Measurements from ENCODE around the gene PARP2. TPM values are rescaled to one million over a fixed set of nuclear protein-coding genes. Genes with fewer than 3 reads are reported as not detected.

The PARP2 gene
- total RNA-seq, 1 donor, result 8.3 TPM

DNA sequence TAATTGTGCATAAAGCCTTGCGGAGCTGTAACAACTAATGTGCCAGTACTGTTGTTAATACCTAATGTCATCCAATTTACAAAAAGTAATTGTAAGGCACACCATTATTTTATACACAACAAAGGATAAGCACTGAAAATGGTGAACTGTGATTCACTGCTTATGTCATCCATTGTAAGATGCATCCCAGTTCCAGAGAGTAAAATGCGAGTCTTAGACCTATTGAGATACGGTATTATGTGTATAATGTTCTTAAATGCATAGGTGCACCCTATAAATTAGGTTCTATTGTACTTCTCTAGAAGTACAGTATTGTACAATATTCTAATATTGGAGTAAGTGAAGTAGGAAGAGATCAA, 406 bp downstream of the PARP2 start:
- DNase-seq (ENCODE audit: low read depth in 2 of 3, low spot score in 2 of 3), result no peak

DNA sequence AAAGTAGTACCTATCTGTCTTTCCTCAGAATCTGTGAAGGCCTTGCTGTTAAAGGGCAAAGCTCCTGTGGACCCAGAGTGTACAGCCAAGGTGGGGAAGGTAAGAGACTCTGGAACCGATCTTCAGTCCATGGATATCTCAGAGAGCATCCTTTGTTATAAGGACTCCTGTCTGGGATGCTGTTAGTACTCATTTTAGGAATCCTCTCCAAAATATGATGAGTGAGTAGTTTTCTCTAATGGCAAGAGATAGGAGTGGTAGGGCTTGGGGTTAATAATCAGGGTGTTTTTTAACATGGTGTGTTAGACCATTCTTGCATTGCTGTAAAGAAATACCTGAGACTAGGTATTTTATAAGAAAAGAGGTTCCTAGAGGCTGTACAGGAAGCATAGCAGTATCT, 1.9 kb downstream of the PARP2 start:
- no peak for DNase-seq (ENCODE audit: low read depth in 2 of 3, low spot score in 2 of 3)

DNA sequence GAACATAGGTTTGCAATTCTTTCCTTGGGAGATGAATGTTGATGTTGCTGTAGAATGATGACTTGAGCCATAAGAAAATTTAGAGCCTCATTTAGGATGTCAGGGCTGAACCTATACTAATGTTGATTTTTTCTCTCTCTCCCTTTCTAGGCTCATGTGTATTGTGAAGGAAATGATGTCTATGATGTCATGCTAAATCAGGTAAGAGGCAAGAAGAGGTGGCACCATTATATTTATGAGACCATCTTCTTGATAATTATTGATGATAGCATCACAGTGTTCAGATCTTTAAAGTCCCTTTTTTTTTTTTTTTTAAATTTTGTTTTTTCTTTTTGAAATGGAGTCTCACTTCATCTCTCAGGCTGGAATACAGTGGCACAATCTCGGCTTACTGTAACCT, 3.3 kb downstream of the PARP2 start:
- DNase-seq (ENCODE audit: low read depth in 2 of 3, low spot score in 2 of 3), result no peak

DNA sequence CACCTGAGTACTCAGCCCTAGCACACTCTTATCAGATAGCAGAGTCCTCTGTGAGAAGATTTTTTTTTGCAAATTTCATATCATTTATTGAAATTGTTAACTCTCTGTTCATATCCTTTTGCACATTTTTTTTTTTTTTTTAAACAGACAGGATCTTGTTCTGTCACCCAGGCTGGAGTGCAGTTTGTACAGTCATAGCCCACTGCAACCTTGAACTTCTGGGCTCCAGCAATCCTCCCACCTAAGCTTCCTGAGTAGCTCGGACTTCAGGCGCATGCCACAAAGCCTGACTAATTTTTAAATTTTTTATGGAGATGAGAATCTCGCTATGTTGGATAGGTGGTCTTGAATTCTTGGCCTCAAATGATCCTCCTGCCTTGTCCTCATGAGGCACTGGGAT, 4.3 kb downstream of the PARP2 start:
- DNase-seq (ENCODE audit: low read depth in 2 of 3, low spot score in 2 of 3), result no peak

DNA sequence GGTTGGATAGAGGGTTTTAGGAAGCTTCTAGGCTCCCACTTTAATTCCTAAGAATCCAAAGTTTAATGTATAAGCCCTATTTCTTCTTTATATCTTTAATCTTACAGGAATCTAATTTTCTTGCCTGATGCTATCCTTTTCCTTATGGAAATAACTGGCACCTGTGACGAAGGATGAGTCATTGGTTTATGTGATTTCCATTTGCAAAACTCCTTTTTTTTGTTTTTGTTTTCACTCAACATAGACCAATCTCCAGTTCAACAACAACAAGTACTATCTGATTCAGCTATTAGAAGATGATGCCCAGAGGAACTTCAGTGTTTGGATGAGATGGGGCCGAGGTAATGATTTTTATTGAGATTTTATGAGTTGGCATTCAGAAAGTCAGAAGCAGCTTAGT, 6.8 kb downstream of the PARP2 start:
- no peak for DNase-seq (ENCODE audit: low read depth in 2 of 3, low spot score in 2 of 3)

DNA sequence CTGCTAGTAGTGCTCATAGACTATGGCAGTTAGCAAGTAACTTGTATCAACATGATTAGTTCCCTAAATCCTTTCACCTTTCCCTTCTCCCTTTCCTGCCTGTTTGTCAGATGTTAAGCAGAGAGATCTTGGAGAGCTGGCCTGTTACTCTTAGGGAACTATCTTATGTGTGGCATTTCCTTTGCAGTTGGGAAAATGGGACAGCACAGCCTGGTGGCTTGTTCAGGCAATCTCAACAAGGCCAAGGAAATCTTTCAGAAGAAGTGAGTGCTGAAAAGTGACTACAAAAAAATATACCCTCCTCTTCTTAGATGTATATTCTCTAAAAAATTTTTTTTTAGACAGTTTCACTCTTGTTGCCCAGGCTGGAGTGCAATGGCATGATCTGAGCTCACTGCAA, 7.4 kb downstream of the PARP2 start:
- DNase-seq (ENCODE audit: low read depth in 2 of 3, low spot score in 2 of 3), result no peak

DNA sequence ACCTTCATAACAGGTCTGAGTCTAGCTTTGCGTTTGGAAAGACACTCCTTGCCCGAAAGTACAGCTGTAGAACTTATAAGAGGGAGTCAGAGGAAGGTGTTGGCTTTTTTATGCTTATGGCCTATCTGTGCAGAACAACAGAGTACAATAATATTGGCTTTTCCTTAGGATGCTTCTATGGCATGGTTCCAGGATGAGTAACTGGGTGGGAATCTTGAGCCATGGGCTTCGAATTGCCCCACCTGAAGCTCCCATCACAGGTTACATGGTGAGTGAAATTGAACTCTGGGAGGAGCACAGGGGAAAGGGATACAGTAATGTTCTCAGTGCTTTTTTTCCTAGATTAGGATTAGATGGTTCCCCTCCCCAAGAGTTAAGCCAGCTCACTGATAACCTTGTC, 13.0 kb downstream of the PARP2 start:
- no peak for DNase-seq (ENCODE audit: low read depth in 2 of 3, low spot score in 2 of 3)

DNA sequence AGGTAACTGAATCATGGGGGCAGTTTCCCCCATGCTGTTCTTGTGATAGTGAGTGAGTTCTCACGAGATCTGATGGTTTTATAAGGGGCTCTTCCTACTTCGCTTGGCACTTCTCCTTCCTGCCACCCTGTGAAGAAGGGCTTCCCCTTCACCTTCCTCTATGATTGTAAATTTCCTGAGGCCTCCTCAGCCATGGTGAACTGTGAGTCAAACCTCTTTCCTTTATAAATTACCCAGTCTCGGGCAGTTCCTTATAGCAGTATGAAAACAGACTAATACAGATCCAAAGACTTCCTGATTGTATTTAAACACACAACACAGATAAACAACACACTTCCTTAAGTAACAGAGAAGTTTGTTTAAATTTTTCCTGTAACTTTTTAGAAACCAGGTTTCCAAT, 15.0 kb downstream of the PARP2 start:
- peak in 2 of 3 donors; percentile 18 to 22 for DNase-seq (ENCODE audit: low read depth in 2 of 3, low spot score in 2 of 3)

DNA sequence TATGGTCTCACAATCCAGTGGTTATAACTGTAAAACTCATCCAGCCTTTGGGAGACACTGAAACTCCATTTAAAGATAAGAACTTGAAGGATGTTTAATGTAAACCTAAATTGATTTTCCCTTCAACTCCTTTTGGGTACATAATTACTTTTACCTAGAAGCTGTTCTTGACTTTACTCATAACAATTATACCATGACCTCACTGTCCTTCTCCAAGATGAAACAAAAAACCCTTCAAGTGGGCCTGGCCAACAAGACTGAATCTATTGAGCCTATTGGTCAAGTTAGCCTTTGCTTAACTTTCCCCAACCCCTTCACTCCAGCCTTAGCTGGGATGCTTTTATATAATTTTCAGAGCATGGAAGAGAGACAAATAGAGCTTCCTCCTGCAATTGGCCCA, 22.5 kb downstream of the PARP2 start:
- DNase-seq (ENCODE audit: low read depth in 2 of 3, low spot score in 2 of 3), result no peak

DNA sequence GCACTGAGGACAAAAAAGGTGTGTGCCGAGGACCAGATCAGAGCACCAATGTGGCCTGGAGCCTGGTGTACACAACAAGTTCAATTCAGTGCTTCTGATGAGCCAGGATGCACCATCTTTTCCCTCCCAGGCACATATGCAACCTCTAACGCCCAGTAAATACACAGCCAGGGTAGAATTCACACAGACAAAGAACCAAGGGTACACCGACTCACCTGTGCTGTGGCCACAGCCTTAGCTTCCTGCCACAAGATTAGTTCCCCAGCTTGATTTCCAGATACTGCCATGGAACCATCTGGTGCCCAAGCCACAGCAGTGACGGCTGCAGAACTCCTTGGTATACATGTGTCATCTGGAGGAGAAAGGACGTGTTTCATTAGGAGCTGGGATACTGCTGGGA, 29.4 kb downstream of the PARP2 start:
- DNase-seq (ENCODE audit: low read depth in 2 of 3, low spot score in 2 of 3), result no peak

DNA sequence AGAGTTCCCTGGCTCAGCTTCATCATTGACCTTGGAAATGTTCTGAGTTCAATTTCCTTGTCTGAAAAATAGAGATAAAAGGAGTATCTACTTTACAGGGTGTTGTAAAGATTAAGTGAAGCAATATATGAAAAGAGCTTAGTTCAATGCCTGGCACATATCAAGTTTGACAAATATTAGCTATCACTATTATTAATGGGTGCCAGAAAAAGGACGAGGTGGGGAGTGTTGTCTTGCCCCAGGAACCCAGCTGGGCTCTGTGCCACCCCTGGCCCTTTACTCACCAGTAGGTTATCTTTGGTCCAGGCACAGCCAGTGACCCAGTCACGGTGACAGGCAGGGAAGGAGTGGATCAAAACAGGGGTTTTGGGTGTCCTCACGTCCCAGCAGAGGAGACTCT, 32.0 kb downstream of the PARP2 start:
- DNase-seq (ENCODE audit: low read depth in 2 of 3, low spot score in 2 of 3), result no peak

DNA sequence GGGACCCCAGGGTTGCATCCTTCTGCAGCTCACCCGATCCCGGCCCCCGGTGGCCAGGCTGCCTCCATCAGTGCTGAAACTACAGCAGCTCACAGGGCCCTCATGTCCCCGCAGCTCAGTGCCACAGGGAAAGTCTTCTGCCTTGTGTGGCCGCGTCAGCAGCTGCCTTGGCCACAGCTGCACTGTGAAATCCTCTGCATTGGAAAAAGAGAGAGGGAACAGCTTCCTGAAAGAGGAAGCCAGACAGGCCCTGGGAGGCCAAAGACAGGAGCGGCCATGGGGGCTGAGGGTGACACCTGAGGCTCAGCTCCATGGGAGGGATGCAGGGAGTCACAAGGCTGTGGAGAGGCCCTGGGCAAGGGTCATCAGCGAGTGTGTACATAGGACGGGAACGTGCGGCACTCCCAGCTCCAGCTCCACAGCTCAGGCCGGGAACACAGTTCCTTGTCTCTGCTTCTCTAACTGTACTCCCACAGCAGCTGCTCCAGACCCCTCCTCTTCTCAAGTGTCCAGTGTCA, 32.7 kb downstream of the PARP2 start:
- DNase-seq (ENCODE audit: low read depth in 2 of 3, low spot score in 2 of 3), result no peak

DNA sequence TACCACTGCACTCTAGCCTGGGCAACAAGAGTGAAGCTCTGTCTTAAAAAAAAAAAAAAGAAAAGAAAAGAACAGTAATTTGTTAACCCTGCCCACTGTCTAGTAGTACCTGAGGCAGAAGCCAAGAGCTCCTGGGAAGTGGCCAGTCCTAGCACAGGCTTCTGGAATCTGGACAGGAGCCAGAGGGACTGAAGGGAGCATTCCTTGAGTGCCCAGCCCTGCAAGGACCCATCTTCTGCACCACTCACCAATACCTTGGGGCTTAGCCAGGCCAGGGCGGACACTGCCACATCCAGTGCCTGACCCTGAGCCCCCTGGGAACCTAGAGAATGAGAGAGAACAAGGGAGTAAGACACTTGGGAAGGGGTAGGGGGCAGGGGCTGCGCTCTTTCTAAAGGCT, 33.7 kb downstream of the PARP2 start:
- DNase-seq (ENCODE audit: low read depth in 2 of 3, low spot score in 2 of 3), result no peak

DNA sequence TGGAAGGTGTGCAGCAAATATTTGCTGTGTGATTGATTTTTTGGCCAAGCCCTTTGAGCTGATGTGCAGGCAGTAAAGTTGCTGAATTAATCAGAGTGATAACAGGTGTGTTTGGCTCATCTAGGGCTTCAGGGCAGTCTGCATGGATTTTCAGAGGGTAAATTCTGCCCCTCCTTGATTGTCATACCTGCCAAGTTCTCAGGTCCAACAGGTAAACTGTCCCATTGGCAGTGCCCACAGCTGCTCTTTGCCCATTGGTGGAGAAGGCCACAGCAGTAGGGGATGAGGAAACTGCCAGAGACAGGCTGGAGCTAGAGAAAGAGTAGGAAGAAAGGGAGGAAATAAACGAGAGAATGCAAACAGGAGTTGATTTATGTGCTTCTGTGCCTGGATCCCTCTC, 36.3 kb downstream of the PARP2 start:
- no peak for DNase-seq (ENCODE audit: low read depth in 2 of 3, low spot score in 2 of 3)

DNA sequence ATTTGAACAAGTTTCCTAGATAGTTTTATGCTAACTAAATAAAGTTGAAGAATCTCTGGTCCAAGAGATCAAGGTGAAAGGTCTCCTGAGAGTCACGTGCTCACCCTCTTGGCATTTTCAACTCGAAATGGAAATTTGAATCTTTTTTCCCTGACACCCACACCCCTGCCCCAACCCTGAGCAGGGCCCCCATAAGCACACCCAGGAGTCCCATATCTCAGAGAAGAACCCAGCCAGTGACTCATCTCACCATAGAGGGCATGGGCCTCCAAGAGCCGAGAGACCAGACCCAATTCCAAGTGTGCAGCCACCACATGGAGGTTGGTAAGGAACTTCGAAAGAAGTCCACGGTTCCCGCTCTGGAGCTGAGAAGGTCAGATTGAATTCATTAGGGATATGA, 37.2 kb downstream of the PARP2 start:
- no peak for DNase-seq (ENCODE audit: low read depth in 2 of 3, low spot score in 2 of 3)

DNA sequence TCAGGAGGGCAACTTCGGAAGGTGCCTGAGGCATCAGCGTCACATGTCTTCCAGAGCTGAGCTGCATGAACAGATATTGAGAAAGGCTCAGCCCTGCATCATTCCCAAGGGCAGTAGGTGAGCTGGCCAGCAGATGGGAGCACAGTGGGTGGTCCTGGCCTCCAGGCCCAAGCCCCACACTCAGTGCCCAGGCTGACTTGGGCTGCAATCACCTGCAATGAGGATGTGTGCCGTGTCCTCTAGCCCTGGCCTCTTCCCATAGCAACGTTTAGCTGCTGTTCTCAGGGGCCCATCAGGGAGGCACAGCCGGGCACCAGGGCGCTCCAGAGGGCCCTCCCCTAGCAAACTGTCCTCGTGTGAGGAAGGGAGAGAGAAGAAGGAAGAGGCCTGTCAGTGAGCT, 37.9 kb downstream of the PARP2 start:
- no peak for DNase-seq (ENCODE audit: low read depth in 2 of 3, low spot score in 2 of 3)

DNA sequence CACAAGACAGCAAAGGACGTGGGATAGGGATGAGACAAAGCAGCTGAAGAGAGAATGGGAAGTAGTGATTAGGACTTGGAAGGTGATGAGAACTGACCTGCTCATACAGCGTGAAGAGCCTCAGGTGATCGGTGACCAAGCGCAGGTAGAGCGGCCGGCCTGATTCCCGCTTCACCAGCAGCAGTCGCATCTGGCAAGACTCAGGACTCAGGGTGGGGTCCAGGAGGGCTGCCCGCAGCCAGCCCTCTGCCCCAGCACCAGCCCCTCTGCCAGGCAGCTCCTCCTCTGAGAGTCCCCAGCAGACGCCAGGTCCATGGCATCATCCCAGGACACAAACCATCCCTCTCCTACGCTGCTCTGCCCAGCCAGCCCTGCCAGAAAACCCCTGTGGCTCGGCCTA, 39.1 kb downstream of the PARP2 start:
- no peak for DNase-seq (ENCODE audit: low read depth in 2 of 3, low spot score in 2 of 3)

DNA sequence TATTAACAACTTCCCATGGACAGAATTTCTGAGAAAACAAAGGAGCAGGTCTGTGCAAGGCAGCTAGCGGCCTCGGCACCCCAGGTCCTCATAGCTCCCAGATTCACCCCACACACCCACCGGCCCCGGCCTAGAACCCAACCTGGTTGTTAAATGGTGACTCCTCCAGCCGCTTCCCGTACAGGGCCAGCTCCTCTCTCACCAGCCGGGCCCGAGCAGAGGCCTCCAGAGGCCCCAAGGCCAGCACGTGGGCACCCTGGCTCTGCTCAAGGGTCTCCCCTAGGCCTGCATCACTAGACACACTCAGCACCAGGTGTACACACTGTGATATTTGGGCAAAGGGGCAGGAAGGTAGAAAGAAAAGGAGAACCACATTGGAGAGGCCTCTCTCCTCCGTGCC, 39.6 kb downstream of the PARP2 start:
- DNase-seq (ENCODE audit: low read depth in 2 of 3, low spot score in 2 of 3), result no peak

DNA sequence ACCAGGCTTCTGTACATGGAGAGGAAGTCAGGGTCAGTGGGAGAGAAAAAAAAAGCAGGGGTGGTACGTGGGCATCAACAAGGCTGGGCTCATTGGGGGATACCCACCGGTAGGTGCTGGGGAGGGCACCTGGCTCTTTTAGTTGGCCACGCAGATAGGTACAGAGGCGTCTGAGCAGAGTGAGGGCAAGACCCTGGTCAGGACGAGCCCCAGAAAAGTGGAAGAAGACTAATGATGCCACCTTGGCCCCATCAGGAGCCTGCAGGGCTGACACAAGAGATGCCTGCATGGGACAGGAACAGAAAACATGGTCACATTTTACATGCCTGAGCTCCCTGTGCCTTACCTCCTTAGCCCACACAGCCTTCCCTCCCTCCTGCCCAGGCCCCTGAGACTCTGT, 40.2 kb downstream of the PARP2 start:
- no peak for DNase-seq (ENCODE audit: low read depth in 2 of 3, low spot score in 2 of 3)

DNA sequence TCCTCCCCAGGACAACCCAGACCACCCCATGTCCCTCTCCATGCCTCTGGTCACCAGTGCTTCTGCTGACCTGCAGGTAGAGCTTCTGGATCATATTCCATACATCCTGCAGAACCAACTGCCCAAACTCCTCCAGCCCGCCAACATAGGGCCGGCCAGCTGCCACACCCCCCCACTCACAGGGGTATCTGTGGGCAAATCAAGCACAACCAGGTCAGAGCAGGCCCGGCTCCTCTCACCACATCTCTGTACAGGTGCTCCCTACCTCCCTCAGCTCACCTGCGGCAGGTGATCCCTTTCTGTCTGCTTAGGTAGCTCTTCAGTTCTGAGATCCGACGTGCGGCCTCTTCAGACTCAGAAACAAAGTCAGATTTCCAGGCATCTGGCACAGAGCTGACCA, 40.9 kb downstream of the PARP2 start:
- DNase-seq (ENCODE audit: low read depth in 2 of 3, low spot score in 2 of 3), result no peak

DNA sequence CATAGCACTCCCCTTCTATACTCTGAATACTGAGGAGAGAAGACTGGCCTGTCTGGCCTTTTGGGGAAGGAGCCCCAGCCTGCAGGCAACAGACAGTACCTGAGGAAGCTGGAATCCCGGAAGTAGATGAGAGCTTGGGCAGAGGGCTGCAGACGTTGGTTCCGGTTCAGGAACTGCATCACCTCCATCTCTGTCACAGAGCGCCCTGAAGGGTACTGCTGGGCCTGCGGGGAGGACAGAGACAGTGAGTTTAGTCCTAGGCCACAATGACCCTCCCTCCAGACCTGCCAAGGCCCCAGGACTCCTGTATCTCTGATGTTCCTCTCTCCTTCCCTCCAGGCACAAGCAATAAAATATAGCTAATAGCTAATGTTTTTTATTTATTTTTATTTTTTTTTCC, 41.5 kb downstream of the PARP2 start:
- DNase-seq (ENCODE audit: low read depth in 2 of 3, low spot score in 2 of 3), result no peak

DNA sequence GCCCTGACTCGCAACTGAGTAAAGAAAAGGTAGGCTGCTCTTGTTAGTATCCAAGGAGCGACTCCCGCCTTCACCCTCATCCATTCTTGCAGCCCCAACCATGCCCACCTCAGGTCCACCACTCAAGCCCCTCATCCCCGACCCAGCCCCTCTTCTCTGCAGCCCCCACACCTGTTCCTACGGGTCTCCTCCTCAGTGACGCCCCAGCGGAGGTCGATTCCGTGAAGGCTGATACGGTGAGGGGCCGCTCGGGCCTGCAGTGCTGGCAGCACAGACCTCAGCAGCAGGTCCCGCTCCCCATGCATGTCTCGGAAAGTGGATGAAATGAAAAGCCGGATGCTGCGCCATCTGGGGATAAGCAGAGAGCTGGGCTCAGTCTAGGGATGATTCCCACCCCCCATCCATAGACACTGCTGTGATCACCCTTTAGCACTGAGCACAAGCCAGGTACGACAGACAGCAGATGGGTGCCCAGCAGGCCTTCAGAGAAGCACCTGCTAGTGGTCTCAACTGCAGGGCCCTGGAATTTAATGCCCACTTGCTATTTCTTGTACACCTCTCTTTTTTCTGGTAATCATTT, 42.9 kb downstream of the PARP2 start:
- no peak for DNase-seq (ENCODE audit: low read depth in 2 of 3, low spot score in 2 of 3)

DNA sequence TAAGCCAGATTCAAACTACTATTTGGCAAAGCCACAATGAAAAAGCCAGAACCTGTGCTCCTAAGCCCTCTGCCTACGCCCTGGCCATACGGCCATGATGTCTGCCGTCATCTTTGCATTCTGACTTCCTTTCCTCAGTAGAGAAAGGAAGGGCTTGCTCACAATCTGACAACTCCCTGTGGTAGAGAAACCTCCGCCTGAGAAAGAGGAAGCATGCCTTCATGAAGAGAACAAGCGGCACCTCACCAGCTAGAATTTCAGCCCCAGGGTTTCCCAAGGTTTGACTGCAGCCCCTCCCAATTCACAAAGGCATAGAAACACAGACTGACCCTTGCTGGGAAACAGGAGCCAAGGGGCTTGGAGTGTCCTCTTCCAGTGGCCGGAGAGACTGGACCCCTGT, 44.1 kb downstream of the PARP2 start:
- DNase-seq (ENCODE audit: low read depth in 2 of 3, low spot score in 2 of 3), result no peak

DNA sequence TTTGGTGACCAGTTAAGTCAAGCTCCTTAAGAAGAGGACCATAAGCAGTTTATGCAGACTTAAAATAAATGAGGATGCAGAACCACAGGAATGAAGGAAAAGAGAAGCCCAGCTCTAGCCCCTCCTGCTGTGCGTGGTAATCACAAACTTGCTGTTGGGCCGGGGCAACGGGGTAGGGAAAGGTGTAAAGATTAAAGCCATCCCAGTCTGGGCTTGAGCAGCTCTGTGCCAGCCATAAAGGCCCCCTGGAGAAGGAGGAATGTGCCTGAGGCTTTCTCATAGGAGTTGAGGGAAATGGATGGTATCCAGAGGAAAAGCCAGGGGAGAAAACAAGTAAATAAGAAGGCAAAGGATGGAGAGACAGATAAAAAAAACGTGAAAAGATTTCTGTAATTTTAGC, 44.7 kb downstream of the PARP2 start:
- DNase-seq (ENCODE audit: low read depth in 2 of 3, low spot score in 2 of 3), result no peak
